Middle frontal gyrus (tissue), 1 donor: ENCODE results near the gene ALDH7A1.
"Not testable (repeated sequence)": the region's sequence is repeated elsewhere in the genome, so short reads cannot be mapped to it uniquely, and the experiment has no call there.

Source experiments
- DNase-seq: peaks from one replicate; pipeline ENCODE4 v3.0.0-alpha.2; 2015; ENCODE audit warnings: low spot score; ENCODE audit errors: extremely low spot score

Gene ALDH7A1

GRCh38 chr5:126595486-126596083 is 566 bp upstream of the ALDH7A1 start:
- DNase-seq: no peak

GRCh38 chr5:126591549-126591948 is 3.5 kb downstream of the ALDH7A1 start:
- no peak for DNase-seq

DNA sequence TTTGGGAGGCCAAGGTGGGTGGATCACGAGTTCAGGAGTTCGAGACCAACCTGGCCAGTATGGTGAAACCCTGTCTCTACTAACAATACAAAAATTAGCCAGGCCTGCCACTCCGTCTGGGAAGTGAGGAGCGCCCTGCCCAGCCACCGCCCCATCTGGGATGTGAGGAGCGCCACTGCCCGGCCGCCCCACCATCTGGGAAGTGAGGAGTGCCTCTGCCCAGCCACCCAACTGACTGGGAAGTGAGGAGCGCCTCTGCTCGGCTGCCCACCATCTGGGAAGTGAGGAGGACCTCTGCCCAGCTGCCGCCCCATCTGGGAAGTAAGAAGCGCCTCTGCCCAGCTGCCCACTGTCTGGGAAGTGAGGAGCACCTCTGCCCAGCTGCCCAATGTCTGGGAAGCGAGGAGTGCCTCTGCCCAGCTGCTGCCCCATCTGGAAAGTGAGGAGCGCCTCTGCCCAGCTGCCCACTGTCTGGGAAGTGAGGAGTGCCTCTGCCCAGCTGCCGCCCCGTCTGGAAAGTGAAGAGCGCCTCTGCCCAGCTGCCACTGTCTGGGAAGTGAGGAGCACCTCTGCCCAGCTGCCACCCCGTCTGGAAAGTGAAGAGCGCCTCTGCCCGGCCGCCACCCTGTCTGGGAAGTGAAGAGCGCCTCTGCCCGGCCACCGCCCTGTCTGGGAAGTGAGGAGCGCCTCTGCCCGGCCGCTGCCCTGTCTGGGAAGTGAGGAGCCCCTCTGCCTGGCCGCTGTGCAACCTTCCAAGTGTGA is 5.3 kb downstream of the ALDH7A1 start:
- DNase-seq: no peak

GRCh38 chr5:126587551-126588390 is 7.2 kb downstream of the ALDH7A1 start:
- no peak for DNase-seq

GRCh38 chr5:126583761-126584160 is 11.3 kb downstream of the ALDH7A1 start:
- DNase-seq: no peak

- no peak for DNase-seq
These were observed 15.3 kb downstream of the ALDH7A1 start for GRCh38 chr5:126579716-126580115.

DNA sequence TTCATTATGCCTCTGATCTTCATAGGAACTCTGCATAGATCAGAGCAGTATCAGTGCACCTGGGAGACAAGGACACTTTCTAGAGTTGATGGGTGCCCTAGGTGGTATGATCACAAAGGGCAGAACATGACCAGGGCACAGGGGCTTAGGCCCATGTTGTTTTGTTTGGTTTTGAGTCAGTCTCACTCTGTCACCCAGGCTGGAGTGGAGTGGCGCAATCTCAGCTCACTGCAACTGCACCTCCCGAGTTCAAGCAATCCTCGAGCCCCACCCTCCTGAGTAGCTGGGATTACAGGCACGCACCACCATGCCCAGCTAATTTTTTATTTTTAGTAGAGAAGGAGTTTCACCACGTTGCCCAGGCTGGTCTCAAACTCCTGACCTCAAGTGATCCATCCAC is 17.6 kb downstream of the ALDH7A1 start:
- DNase-seq: no peak

- DNase-seq: no peak
These were observed 18.0 kb downstream of the ALDH7A1 start for GRCh38 chr5:126576974-126577373.

- no peak for DNase-seq
These were observed 19.4 kb downstream of the ALDH7A1 start for GRCh38 chr5:126575644-126576043.

GRCh38 chr5:126568206-126568755 is 26.7 kb downstream of the ALDH7A1 start:
- DNase-seq: no peak

DNA sequence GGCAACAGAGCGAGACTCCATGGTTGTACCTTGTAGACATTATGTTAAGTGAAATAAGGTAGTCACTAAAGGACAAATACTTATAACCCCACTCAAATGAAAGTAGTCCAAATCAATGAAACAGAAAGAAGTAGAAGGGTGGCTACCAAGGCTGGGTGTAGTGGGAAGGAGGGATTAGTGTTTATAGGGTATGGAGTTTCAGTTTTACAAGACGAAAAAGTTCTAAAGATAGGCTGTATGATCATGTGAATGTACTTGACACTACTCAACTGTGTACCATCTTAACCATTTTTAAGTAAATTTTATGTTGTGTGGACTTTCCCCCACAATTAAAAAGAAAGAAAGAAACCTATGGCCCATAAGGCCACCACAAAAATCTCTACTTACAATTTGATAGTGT is 32.2 kb downstream of the ALDH7A1 start:
- no peak for DNase-seq

GRCh38 chr5:126561908-126562307 is 33.1 kb downstream of the ALDH7A1 start:
- DNase-seq: no peak

GRCh38 chr5:126555101-126555500 is 39.9 kb downstream of the ALDH7A1 start:
- DNase-seq: not testable (repeated sequence)

DNA sequence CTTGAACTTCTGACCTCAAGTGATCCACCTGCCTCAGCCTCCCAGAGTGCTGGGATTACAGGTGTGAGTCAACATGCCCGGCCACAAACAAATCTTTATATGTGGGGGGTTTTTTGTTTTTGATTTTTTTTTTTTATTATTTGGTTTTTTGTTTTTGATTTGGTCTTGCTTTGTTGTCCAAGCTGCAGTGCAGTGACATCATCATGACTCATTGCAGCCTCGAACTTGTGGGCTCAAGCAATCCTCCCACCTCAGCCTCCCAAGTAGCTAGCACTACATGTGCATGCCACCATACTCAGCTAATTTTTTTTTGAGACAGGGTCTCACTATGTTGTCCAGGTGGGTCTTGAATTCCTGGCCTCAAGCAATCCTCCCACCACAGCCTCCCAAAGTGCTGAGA is 42.4 kb downstream of the ALDH7A1 start:
- no peak for DNase-seq

GRCh38 chr5:126544087-126544740 is 50.8 kb downstream of the ALDH7A1 start:
- no peak for DNase-seq

DNA sequence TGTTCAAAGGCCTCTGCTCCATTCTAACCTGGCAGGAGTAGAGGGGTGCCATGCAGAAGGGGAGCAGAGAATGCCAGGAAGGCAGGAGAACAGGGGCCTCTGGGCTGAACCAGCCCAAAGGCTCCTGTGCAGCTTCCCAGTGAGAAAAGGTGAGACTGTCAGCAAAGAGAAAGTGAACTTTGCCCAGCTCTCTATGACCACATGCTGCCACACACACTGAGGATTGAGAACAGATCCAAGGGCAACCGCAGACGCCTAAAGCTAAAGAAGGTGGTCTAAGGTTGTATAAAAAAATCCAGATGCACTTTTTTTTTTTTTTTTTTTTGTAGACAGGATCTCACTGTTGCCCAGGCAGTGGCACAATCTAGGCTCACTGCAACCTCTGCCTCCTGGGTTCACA is 51.4 kb downstream of the ALDH7A1 start:
- DNase-seq: no peak

DNA sequence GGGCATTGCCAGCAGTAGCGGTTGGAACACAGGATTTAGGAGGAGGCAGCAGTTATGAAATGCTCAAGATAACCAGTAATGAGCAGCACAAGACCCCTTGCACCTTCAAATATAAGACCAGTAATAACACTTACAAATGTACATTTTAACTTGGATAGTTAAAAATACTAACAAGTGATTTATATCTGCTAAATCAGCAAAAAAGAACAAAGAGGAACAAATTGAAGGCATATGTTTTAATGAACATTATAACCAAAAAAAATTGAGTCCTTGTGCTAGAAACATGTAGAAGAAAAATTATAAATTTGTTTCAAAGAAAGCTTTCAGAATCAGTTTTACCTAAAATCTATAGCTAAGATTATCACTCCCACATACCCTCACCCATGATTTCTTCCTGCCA is 52.0 kb downstream of the ALDH7A1 start:
- no peak for DNase-seq

GRCh38 chr5:126542441-126542840 is 52.6 kb downstream of the ALDH7A1 start:
- DNase-seq: no peak

- no peak for DNase-seq
These were observed 54.4 kb downstream of the ALDH7A1 start for GRCh38 chr5:126540631-126541030.

DNA sequence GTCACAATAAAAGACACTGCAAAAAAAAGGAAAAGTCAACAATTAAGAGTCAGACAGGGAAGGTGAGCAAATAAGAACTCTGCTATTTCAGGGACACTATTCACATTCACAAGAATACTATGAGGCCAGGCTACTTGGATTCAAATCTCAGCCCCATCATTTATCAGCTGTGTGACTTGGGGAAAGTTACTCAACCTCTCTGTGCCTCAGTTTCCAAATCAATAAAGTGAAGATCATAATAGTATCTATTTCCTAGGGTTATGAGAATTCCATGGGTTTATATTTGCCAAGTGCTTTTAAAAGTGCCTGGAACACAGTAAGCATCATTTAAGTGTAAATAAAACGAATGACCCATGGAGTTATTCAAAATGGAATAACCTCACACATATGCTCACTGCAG is 56.4 kb downstream of the ALDH7A1 start:
- no peak for DNase-seq

DNA sequence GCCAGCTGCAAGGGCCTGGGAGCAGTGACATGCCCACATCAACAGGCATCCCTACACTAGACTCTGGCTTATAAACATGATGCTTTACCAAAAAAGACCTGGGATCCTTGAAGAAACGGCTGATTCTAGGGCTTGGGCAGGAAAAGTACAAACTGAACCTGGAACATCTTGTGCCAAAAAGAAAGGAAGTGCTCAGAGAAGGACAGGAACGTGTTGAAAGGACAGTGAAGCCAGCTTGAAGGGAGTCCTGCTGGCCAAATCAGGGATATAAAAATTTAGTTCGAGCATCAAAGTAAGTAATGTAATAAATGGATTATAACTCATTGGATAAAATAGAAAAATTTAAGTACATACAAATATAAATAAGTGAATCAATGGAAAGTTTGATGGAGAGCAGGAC is 58.1 kb downstream of the ALDH7A1 start:
- no peak for DNase-seq
